ENCODE data around the gene SCYGR3. TPM values are rescaled to one million over a fixed set of nuclear protein-coding genes. Genes with fewer than 3 reads are reported as not detected.

Gene SCYGR3
- total RNA-seq, 1 experiment from 2014 or later: not detected

DNA sequence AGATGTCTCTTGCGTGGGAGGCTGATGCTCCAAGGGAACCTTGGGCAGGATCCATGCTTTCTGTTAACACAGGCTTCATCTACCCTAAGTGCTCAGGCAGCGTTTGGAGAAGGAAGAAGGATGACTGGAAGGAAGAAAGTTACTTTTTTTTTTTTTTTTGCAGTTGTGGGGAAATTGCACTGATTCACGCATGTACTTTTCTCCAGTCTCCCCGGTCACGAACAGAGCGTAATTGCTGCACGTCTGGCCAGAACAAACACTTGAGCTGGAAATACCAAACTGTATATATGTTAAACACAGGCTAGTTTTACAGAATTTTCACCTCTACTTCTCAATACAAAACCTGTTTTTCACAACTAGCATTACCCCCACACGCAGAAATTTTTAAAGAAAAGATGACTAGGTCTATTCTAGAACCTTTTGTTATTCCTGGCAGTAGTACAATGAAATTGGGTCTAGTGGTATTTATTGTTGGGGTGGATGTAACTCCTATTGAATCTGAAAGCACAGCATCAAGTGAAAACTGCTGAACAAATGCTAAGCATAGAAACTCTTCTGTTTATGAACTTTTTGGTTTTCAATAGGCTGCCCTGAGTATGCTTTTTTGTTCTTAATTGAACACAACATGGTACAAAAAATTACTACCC lies 42.7 kb upstream of the SCYGR3 start:
- H3K27me3 Mint-ChIP-seq (ENCODE audit: insufficient read depth, unreplicated experiment): no peaks in the 10 kb centered on the region
- peaks cover 9% of the 10 kb centered on the region for H3K9me3 Mint-ChIP-seq (ENCODE audit: unreplicated experiment)
- H3K4me3 Mint-ChIP-seq (ENCODE audit: unreplicated experiment): no peak overlapping the region
- H3K4me1 ChIP-seq: peaks cover 11% of the 10 kb centered on the region
- DNase-seq: no peak
- ChIA-PET POLR2A (interaction anchor here (0.7 kb wide), 1 partner anchor 13 kb away, joined by 3 read pairs; no protein-coding TSS in a partner anchor), CTCF (interaction anchor here (0.7 to 2.8 kb wide), 5 partner anchors 13 to 136 kb away, joined by 3 to 48 read pairs (median 8); no protein-coding TSS in a partner anchor)
- BruUV-seq (replicated peaks): no TSS peak
- peaks cover 10% of the 10 kb centered on the region for H3K36me3 Mint-ChIP-seq (ENCODE audit: insufficient read depth, unreplicated experiment)
- no peaks in the 10 kb centered on the region for H3K27me3 ChIP-seq (replicated peaks; ENCODE audit: control insufficient read depth, insufficient read depth, low read length)
- no peak overlapping the region for H3K27ac Mint-ChIP-seq (ENCODE audit: unreplicated experiment)
- TF ChIP-seq, protein P1, sequence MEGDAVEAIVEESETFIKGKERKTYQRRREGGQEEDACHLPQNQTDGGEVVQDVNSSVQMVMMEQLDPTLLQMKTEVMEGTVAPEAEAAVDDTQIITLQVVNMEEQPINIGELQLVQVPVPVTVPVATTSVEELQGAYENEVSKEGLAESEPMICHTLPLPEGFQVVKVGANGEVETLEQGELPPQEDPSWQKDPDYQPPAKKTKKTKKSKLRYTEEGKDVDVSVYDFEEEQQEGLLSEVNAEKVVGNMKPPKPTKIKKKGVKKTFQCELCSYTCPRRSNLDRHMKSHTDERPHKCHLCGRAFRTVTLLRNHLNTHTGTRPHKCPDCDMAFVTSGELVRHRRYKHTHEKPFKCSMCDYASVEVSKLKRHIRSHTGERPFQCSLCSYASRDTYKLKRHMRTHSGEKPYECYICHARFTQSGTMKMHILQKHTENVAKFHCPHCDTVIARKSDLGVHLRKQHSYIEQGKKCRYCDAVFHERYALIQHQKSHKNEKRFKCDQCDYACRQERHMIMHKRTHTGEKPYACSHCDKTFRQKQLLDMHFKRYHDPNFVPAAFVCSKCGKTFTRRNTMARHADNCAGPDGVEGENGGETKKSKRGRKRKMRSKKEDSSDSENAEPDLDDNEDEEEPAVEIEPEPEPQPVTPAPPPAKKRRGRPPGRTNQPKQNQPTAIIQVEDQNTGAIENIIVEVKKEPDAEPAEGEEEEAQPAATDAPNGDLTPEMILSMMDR (IDR thresholded peaks at IDR 0.05; ENCODE audit: insufficient read depth in 1 of 2, low read depth in 1 of 2, low read length in 1 of 2, severe bottlenecking in 1 of 2, unreplicated experiment in 1 of 2): no peak
- no peaks in the 10 kb centered on the region for H3K36me3 ChIP-seq (ENCODE audit: control insufficient read depth, insufficient read depth, low read length)
- no peak overlapping the region for H3K4me3 ChIP-seq (ENCODE audit: low read depth, low read length)
- no peaks in the 10 kb centered on the region for H3K9me3 ChIP-seq
- intact Hi-C loops (cut with micrococcal nuclease; ENCODE audit: unreplicated experiment): loop anchor here (5.0 kb wide), 3 partner anchors 45 to 250 kb away; no protein-coding TSS in a partner anchor
- peaks cover 19% of the 10 kb centered on the region for H3K4me1 Mint-ChIP-seq (ENCODE audit: low read depth, unreplicated experiment)

DNA sequence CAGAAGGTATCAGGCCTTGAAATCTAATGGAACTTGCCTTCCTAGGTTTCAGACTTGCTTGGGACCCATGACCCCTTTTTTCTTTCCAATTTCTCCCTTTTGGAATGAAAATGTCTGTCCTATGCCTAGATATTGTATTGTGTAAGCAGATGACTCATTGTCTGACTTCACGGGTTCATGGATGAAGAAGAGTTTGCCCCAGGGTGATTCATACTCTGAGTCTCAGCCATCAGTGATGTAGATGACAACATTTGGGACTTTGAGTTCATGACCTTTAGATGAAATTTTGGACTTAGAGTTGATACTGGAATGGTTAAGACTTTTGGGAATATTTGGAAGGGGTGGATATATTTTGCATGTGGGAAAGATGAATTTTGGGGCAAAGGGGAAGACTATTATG lies 40.8 kb upstream of the SCYGR3 start:
- peak overlapping the region; percentile 37 for H3K27ac Mint-ChIP-seq (ENCODE audit: unreplicated experiment)
- peaks cover 12% of the 10 kb centered on the region for H3K4me1 Mint-ChIP-seq (ENCODE audit: low read depth, unreplicated experiment)
- intact Hi-C loops (cut with micrococcal nuclease; ENCODE audit: unreplicated experiment): loop anchor here (5.0 kb wide), 3 partner anchors 47 to 248 kb away; no protein-coding TSS in a partner anchor
- H3K9me3 Mint-ChIP-seq (ENCODE audit: unreplicated experiment): peaks cover 9% of the 10 kb centered on the region
- no peaks in the 10 kb centered on the region for H3K9me3 ChIP-seq
- no peaks in the 10 kb centered on the region for H3K27me3 Mint-ChIP-seq (ENCODE audit: insufficient read depth, unreplicated experiment)
- no peaks in the 10 kb centered on the region for H3K27me3 ChIP-seq (replicated peaks; ENCODE audit: control insufficient read depth, insufficient read depth, low read length)
- no peak overlapping the region for H3K4me3 Mint-ChIP-seq (ENCODE audit: unreplicated experiment)
- peaks cover 11% of the 10 kb centered on the region for H3K4me1 ChIP-seq
- TF ChIP-seq, protein P1 (IDR thresholded peaks at IDR 0.05; ENCODE audit: insufficient read depth in 1 of 2, low read depth in 1 of 2, low read length in 1 of 2, severe bottlenecking in 1 of 2, unreplicated experiment in 1 of 2): no peak
- H3K36me3 ChIP-seq (ENCODE audit: control insufficient read depth, insufficient read depth, low read length): no peaks in the 10 kb centered on the region
- ChIA-PET CTCF (no interaction called here), POLR2A (no interaction called here)
- no peak for DNase-seq
- peaks cover 10% of the 10 kb centered on the region for H3K36me3 Mint-ChIP-seq (ENCODE audit: insufficient read depth, unreplicated experiment)
- no peak overlapping the region for H3K4me3 ChIP-seq (ENCODE audit: low read depth, low read length)
- no TSS peak for BruUV-seq (replicated peaks)

DNA sequence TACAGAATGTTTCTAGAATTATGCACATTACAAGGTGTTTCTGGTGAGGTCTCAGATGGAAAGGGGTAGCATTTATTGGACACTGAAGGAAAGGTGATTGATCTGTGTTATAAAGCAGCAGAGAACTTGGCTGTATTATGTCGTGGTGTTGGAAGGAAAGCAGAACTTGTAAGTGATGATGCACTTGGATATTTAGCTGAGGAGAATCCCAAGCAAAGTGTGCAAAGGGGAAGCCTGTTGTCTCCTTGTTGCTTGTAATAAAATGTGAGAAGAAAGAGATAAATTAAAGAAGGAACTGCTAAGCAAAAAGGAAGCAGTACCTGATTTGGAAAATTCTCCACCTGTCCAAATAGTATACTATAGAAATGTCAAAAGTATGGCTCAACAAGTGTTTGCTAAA lies 39.8 kb upstream of the SCYGR3 start:
- no peaks in the 10 kb centered on the region for H3K9me3 ChIP-seq
- Mint-ChIP-seq H3K36me3 (ENCODE audit: insufficient read depth, unreplicated experiment) (peaks cover 10% of the 10 kb centered on the region), H3K9me3 (ENCODE audit: unreplicated experiment) (peaks cover 9% of the 10 kb centered on the region), H3K27ac (ENCODE audit: unreplicated experiment) (no peak overlapping the region), H3K27me3 (ENCODE audit: insufficient read depth, unreplicated experiment) (no peaks in the 10 kb centered on the region), H3K4me1 (ENCODE audit: low read depth, unreplicated experiment) (peaks cover 12% of the 10 kb centered on the region), H3K4me3 (ENCODE audit: unreplicated experiment) (no peak overlapping the region)
- no peak overlapping the region for H3K4me3 ChIP-seq (ENCODE audit: low read depth, low read length)
- no TSS peak for BruUV-seq (replicated peaks)
- peaks cover 15% of the 10 kb centered on the region for H3K4me1 ChIP-seq
- ChIA-PET POLR2A (no interaction called here), CTCF (no interaction called here)
- H3K27me3 ChIP-seq (replicated peaks; ENCODE audit: control insufficient read depth, insufficient read depth, low read length): no peaks in the 10 kb centered on the region
- intact Hi-C loops (cut with micrococcal nuclease; ENCODE audit: unreplicated experiment): no loop called here
- H3K36me3 ChIP-seq (ENCODE audit: control insufficient read depth, insufficient read depth, low read length): no peaks in the 10 kb centered on the region
- DNase-seq: no peak
- TF ChIP-seq, protein P1 (IDR thresholded peaks at IDR 0.05; ENCODE audit: insufficient read depth in 1 of 2, low read depth in 1 of 2, low read length in 1 of 2, severe bottlenecking in 1 of 2, unreplicated experiment in 1 of 2): no peak

All from Caco-2 (cell line).